Activated naive CD8-positive, alpha-beta T cell treated with anti-CD3 and anti-CD28 coated beads, Interleukin-2, amount 10 ng/mL, durations not matched to agents 7 days and 5 days (primary cell): ENCODE measurements around the gene IQCF5. TPM values are rescaled to one million over a fixed set of nuclear protein-coding genes. Genes with fewer than 3 reads are reported as not detected.
"Not testable (repeated sequence)": the region's sequence is repeated elsewhere in the genome, so short reads cannot be mapped to it uniquely, and the experiment has no call there.

Experiments used
- ATAC-seq: fragments of 150-1000 bp; cut with Tn5 transposase; one replicate; pipeline ENCODE4 v1.10.0; 2021; ENCODE audit warnings: low read depth, moderate library complexity
- POLR2A ChIA-PET: fragments of 350-600 bp; sonication (Branson Sonifier 250); formaldehyde crosslinking; loops from one replicate; lab custom pipeline; 2021; ENCODE audit warnings: antibody characterized with exemption; lab: Charles Lee
- DNase-seq: peaks from one replicate; pipeline ENCODE4 v3.0.0; 2021
- H3K27ac Mint-ChIP-seq: one replicate; pipeline ENCODE4 v1.8.0; 2022; ENCODE audit warnings: mild to moderate bottlenecking, mixed read lengths
- H3K27me3 Mint-ChIP-seq: one replicate; pipeline ENCODE4 v1.8.0; 2022; ENCODE audit warnings: mild to moderate bottlenecking, moderate library complexity, mixed read lengths
- H3K36me3 Mint-ChIP-seq: one replicate; pipeline ENCODE4 v1.8.0; 2021; ENCODE audit warnings: mild to moderate bottlenecking, mixed read lengths
- H3K4me1 Mint-ChIP-seq: one replicate; pipeline ENCODE4 v1.8.0; 2021; ENCODE audit warnings: mixed read lengths
- H3K4me3 Mint-ChIP-seq: one replicate; pipeline ENCODE4 v1.8.0; 2022; ENCODE audit warnings: mild to moderate bottlenecking, moderate library complexity, mixed read lengths
- H3K9me3 Mint-ChIP-seq: one replicate; pipeline ENCODE4 v1.8.0; 2021; ENCODE audit warnings: mixed read lengths
- total RNA-seq, 2 experiments: library from RNA; stranded (reverse); gene quantifications; one replicate each; pipeline ENCODE4 v1.2.3, GENCODE V29; 2021

IQCF5 gene
- not detected for total RNA-seq

DNA sequence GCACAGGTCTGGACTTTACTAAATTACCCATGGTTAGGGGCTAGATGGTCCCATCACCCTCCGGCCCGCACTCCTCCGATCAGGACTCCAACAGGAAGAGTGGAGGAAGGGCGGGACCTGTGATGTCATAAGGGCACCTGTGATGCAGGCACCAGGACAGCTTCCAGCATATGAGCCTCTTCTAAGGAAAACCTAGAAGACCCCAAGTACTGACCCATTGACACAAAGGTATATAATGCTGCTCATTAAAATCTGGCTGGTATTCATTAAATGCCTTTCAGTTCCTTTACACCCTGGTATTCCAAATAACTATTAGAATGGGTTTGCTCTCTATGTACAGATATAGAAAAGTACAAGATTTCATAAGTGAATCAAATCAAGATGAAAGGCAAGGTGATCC, at the start of gene IQCF5:
IQCF5 (minus strand) TSS at position 101 of the 400 bp plus-strand sequence; CDS start at position 31, 70 bp downstream.
- no peak for ATAC-seq
- Mint-ChIP-seq H3K4me3 (no peak within 1 kb of the TSS), H3K4me1 (no peaks in the 10 kb centered on the region), H3K27ac (no peak within 1 kb of the TSS), H3K9me3 (no peaks in the 10 kb centered on the region), H3K36me3 (no peaks in the 10 kb centered on the region), H3K27me3 (peaks cover 11% of the 10 kb centered on the region)
- POLR2A ChIA-PET, result no interaction called here
- no peak for DNase-seq

DNA sequence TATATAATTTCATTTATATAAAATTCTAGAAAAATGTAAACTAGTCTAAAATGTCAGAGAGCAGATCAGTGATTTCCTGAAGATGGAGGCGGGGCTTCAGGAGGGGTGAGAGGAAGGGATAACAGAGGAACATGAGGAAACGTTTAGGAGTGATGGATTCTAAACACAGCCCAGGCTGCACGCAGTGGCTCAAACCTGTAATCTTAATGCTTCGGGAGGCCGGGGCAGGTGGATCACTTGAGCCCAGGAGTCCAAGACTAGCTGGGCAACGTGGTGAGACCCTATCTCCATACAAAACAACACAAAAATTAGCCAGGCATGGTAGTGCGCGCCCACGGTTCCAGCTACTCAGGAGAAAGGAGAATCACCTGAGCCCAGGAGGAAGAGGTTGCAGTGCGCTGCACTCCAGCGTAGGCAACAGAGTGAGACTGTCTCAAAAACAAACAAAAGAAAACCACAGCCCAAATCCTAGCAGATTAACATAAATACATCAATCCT, 45.7 kb upstream of the IQCF5 start:
- POLR2A ChIA-PET, result no interaction called here
- ATAC-seq (no peak), DNase-seq (no peak)
- H3K27ac Mint-ChIP-seq, result no peak overlapping the region
- no peak overlapping the region for H3K4me3 Mint-ChIP-seq
- no peaks in the 10 kb centered on the region for H3K36me3 Mint-ChIP-seq
- H3K27me3 Mint-ChIP-seq, result peaks cover 22% of the 10 kb centered on the region
- no peaks in the 10 kb centered on the region for H3K9me3 Mint-ChIP-seq
- no peaks in the 10 kb centered on the region for H3K4me1 Mint-ChIP-seq

DNA sequence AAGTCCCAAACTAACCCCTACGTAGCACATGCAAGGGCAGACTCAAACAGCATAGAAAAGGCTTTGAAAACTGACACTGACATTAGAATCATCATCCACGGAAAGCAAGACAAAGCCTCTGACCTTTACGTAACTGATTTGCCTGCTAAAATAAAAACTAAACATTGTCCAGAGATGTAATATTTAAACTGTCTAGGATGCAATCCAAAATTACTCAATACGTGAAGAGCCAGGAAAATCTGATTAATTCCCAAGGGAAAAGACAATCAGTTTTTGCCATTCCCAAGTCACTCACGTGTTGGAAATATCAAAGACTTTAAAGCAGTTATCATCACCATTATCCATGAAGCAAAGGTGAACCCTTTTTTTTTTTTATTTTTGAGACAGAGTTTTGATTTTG, 41.0 kb upstream of the IQCF5 start:
- ATAC-seq (no peak), DNase-seq (no peak)
- Mint-ChIP-seq H3K4me1 (no peaks in the 10 kb centered on the region), H3K27ac (no peak overlapping the region), H3K4me3 (no peak overlapping the region), H3K27me3 (peaks cover 29% of the 10 kb centered on the region), H3K36me3 (no peaks in the 10 kb centered on the region), H3K9me3 (no peaks in the 10 kb centered on the region)
- POLR2A ChIA-PET, result no interaction called here

DNA sequence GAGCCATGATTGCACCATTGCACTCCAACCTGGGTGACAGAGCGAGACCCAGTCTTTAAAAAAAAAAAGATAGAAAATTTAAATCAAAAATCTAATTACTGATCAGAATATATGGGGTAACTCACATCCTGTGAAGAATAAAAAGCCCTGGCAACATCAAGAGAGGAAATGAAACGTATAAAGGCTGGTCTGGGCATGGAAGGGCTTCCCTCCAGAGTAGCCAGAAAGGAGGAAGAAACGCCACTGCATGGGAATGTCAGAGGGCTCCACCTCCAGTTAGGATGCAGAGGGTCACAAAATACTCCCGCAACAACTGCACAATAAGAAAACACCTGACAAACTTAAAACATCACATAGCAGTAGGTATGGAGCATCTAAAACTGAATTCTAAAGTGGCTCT, 32.6 kb upstream of the IQCF5 start:
- Mint-ChIP-seq H3K36me3 (peaks cover 5% of the 10 kb centered on the region), H3K27me3 (peaks cover 14% of the 10 kb centered on the region), H3K27ac (no peak overlapping the region), H3K9me3 (peaks cover 15% of the 10 kb centered on the region), H3K4me3 (no peak overlapping the region), H3K4me1 (no peaks in the 10 kb centered on the region)
- ATAC-seq, result no peak
- DNase-seq, result no peak
- POLR2A ChIA-PET, result no interaction called here

DNA sequence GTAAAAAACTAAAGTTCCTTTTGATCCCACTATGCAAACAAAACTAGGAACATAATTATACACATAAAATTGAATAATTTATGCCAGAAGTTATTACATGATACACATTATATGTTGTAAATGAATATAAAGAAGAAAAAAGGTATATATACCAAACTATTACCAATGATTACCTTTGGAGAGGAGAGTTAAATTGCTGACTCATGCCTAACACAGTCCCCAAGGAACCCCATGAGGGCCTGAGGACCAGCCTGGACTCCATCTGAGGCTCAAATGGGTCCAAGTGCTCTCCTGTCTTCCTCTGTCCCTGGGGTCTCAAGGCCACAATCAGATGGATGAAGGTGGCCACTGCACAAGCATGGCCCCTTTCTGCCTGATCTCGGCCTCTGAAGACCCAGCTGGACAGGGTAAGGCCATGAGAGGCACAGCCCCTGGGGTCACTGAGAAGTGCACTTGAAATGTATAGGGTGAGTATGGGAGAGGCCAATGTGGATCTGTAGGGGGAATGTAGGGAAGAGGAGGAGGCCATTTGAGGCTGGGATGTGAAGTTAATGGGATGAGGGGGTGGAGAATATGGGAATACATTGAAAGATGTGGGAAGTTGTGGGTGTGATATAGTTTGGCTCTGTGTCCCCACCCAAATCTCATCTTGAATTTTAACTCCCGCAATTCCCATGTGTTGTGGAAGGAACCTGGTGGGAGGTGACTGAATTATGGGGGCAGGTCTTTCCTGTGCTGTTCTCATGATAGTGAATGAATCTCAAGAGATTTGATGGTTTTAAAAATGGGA, 28.8 kb upstream of the IQCF5 start:
- Mint-ChIP-seq H3K4me3 (no peak overlapping the region), H3K27ac (peak overlapping the region; percentile 37), H3K9me3 (peaks cover 15% of the 10 kb centered on the region), H3K36me3 (peaks cover 5% of the 10 kb centered on the region), H3K4me1 (no peaks in the 10 kb centered on the region), H3K27me3 (peaks cover 21% of the 10 kb centered on the region)
- ATAC-seq (no peak), DNase-seq (no peak)
- POLR2A ChIA-PET, result no interaction called here

DNA sequence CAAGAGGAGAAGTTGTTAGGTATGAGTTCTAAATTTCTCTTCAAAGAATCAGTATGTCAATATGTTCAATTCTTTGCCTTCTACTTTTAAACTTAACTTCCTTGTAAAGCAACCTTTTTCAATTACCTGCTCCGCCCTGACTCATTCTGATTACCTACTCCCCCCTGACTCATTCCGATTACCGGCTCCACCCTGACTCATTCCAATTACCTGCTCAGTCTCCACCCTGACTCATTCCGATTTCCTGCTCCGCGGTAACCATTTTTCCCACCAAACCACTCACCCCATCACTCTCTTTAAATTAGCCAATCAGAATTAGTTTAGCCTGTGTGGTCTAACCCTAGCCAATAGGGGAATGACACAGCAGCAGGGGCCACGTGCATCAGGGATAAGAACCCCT, 27.0 kb upstream of the IQCF5 start:
- H3K27ac Mint-ChIP-seq, H3K4me3 Mint-ChIP-seq, H3K4me1 Mint-ChIP-seq, DNase-seq, POLR2A ChIA-PET, ATAC-seq, H3K36me3 Mint-ChIP-seq, H3K9me3 Mint-ChIP-seq: not testable (repeated sequence)
- H3K27me3 Mint-ChIP-seq, result peaks cover 31% of the 10 kb centered on the region

DNA sequence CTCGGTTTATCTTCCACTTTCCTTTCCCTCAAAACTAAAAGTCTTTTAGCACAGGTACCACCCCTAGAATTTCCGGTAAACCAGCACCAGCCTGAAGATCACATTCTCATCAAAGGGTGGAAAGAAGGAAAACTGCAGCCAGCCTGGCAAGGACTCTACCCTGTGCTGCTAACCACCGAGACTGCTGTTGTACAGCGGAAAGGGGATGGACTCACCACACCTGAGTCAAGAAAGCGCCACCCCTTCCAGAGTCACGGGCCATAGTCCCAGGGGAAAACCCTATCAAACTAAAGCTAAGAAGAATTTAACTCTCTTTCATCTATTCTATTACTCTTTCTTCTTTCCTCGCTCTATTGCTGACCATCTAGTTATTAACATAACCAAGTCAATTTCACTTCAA, 24.6 kb upstream of the IQCF5 start:
- H3K4me3 Mint-ChIP-seq, ATAC-seq, H3K4me1 Mint-ChIP-seq, H3K27ac Mint-ChIP-seq, H3K9me3 Mint-ChIP-seq, H3K36me3 Mint-ChIP-seq, DNase-seq, POLR2A ChIA-PET: not testable (repeated sequence)
- peaks cover 30% of the 10 kb centered on the region for H3K27me3 Mint-ChIP-seq

DNA sequence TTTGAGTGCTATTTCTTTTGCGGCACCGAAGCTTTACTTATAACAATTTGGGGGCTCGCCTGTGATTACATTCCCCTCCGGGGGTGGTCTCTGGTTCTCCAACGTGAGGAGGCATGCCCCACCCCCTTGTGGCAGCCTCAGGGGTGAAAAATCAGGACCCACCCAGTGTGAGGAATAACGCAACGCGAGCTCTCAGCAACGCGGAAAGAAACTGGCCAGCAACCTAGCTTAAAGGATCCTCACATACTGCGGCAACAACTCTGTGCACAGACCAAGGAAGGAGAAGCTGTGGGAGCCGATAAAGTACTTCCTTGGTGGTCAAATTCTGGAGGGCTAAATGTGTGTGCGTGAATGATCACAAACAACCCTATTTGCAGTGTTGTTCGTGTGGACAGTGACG, 22.0 kb upstream of the IQCF5 start:
- DNase-seq, result no peak
- no peak overlapping the region for H3K27ac Mint-ChIP-seq
- no peaks in the 10 kb centered on the region for H3K36me3 Mint-ChIP-seq
- peaks cover 29% of the 10 kb centered on the region for H3K27me3 Mint-ChIP-seq
- no peak for ATAC-seq
- no peaks in the 10 kb centered on the region for H3K9me3 Mint-ChIP-seq
- POLR2A ChIA-PET, result no interaction called here
- no peak overlapping the region for H3K4me3 Mint-ChIP-seq
- peaks cover 3% of the 10 kb centered on the region for H3K4me1 Mint-ChIP-seq

DNA sequence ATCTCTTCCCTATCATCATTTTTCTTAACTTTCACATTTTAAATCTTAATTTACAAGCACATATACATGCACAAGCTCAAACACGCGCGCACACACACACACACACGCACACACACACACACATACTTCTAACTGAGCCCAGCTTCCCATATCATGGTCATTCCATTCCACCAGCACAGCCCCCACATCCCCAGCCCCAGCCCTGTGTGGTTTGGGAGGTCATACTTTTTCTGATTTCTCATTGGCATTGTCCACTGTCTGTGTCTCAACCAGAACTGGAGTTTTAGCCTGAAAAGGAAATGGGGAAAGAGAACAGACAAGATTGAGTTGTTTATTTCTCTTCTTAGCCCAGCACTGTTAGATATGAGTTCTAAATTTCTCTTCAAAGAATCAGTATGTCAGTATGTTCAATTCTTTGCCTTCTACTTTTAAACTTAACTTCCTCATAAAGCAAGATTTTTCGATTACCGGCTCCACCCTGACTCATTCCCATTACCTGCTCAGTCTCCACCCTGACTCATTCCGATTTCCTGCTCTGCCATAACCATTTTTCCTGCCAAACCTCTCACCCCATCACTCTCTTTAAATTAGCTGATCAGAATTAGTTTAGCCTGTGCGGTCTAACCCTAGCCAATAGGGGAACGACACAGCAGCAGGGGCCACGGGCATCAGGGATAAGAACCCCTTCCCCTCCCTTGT, 21.4 kb upstream of the IQCF5 start:
- Mint-ChIP-seq H3K27ac (no peak overlapping the region), H3K36me3 (no peaks in the 10 kb centered on the region), H3K4me1 (peaks cover 8% of the 10 kb centered on the region), H3K9me3 (no peaks in the 10 kb centered on the region), H3K27me3 (peaks cover 33% of the 10 kb centered on the region), H3K4me3 (no peak overlapping the region)
- POLR2A ChIA-PET, result no interaction called here
- no peak for DNase-seq
- no peak for ATAC-seq

DNA sequence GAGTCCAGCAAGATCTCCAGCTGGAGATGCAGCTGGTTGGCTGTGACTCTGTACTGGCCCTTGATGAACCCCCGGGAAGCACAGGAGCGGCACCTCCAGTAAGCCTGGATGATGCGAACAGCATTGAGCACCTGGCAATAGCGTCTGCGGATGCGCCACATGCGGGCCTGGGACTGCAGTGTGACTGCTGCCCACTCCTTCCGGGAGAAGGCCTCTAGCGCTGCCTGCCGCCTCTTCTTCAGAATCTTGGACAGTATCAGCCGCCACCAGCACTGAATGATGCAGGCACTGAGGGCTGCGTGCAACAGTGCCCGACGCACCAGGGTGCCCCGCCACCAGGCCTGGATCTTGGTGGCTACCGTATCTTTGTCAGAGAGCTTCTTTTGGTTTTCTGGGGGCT, 19.5 kb upstream of the IQCF5 start:
- ATAC-seq (no peak), DNase-seq (no peak)
- POLR2A ChIA-PET, result no interaction called here
- Mint-ChIP-seq H3K36me3 (no peaks in the 10 kb centered on the region), H3K27ac (no peak overlapping the region), H3K4me3 (no peak overlapping the region), H3K9me3 (no peaks in the 10 kb centered on the region), H3K4me1 (peaks cover 23% of the 10 kb centered on the region), H3K27me3 (peaks cover 23% of the 10 kb centered on the region)

DNA sequence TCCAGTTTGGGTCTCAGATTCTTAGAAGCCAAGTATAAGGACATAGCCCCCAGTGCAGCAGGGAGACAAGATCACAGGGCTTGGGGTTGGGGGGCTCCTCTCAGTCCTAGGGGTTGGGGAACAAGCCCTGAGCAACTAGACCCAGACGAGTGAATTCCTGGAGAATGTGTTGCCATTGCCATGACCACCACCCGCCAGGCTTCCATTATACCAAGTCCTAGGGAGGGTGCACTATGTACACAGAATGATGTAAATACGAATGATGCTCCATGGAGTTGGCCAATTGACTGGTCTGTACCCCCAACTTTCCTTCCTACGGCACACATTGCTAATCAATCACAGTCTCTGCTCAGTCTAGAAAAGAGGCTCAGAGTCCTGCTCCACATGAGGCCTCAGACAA, 19.0 kb upstream of the IQCF5 start:
- peaks cover 24% of the 10 kb centered on the region for H3K4me1 Mint-ChIP-seq
- POLR2A ChIA-PET, result no interaction called here

DNA sequence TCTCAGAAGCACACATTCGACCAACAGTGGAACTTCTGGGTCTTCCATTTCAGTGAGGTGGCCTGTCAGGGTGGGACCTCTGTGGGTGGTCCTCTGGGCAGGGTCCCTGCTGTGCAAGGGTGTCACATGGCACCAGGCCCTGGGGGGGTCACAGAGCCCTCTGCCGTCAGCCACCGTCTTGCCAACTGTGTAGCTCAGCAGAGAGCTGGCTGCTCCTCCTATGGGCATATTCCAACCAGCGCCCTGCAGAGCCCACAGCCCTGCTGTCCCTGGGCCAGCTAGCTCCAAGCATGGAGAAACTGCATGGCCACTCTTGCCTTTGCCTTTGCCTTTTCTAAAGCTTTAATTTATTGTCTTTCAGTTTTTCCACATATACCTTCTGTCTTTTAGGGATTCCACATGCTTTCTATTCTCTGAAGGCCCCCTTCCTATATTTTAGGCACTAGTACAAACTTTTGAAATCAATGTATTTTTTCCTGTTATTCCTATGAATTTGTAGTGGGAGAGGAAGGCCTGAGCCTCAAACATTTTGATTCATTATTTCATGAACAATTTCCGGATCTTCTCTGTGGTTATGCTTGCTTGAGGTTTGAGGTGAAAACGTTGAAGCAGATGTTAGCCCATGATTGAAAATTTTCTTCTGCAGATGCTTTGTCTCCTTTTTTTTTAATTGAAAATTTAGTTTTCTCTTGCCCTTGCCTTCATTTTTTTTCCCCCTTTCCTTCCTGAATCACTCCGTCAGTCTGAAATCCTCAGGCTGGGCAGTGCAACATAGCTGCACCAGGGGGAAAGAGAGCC, 16.0 kb upstream of the IQCF5 start:
- POLR2A ChIA-PET, result no interaction called here
- H3K4me3 Mint-ChIP-seq, result peak overlapping the region; percentile 47
- peaks cover 11% of the 10 kb centered on the region for H3K27me3 Mint-ChIP-seq
- no peaks in the 10 kb centered on the region for H3K9me3 Mint-ChIP-seq
- peaks cover 21% of the 10 kb centered on the region for H3K4me1 Mint-ChIP-seq
- no peaks in the 10 kb centered on the region for H3K36me3 Mint-ChIP-seq
- no peak for ATAC-seq
- DNase-seq, result no peak
- peak overlapping the region; percentile 50 for H3K27ac Mint-ChIP-seq

More for the DNA sequence above, 19.0 kb upstream of the IQCF5 start:
- no peaks in the 10 kb centered on the region for H3K36me3 Mint-ChIP-seq
- H3K27ac Mint-ChIP-seq, result no peak overlapping the region
- H3K4me3 Mint-ChIP-seq, result no peak overlapping the region
- H3K9me3 Mint-ChIP-seq, result no peaks in the 10 kb centered on the region
- H3K27me3 Mint-ChIP-seq, result peaks cover 21% of the 10 kb centered on the region
- ATAC-seq (no peak), DNase-seq (no peak)

DNA sequence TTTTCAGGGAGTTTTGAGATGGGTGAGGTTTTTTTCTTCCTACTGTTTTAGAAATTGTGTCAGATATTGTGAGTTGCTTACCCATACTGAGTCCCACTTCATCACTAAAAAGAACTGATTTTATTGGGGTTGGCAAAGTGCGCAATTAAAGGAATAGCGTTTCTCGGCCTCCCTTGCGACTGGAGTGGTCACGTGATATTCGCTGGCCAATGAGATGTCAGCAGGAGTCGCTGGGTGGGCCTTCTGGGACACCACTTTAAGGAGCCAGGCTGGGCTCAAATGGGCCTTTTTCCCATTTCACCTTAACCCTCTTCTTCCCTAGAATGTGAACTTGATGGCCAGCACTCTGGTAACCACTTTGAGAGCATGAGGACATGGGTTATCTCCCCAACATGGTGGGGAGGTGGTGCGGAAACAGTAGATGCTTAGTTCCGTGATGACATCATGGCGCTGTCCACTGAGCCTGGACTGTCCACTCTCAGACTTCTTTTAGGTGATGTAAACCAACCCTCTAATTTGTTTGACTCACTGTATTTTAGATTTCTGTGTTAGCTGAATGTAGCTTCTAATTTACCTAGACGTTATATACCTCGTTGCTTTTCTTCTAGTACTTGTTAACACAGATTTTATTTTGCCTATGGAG, 13.2 kb upstream of the IQCF5 start:
- no peak for ATAC-seq
- Mint-ChIP-seq H3K4me3 (no peak overlapping the region), H3K4me1 (peaks cover 21% of the 10 kb centered on the region), H3K36me3 (no peaks in the 10 kb centered on the region), H3K27me3 (peaks cover 29% of the 10 kb centered on the region), H3K9me3 (no peaks in the 10 kb centered on the region), H3K27ac (no peak overlapping the region)
- POLR2A ChIA-PET, result no interaction called here
- DNase-seq, result no peak
